OCI-LY7 (cell line): ENCODE measurements around the gene CEACAM6. TPM values are rescaled to one million over a fixed set of nuclear protein-coding genes. Genes with fewer than 3 reads are reported as not detected.

Experiments
- BruUV-seq: library from RNA; stranded (reverse); fragments of 400-500 nt; replicated peaks from 2 replicates; lab custom pipeline; 2021; lab: Mats Ljungman, UMichigan
- CTCF ChIA-PET: fragments of 300-600 bp; sonication (Branson Sonifier 250); formaldehyde crosslinking; loops from one replicate; lab custom pipeline; 2022; ENCODE audit warnings: antibody characterized with exemption; ENCODE audit not compliant: unreplicated experiment; lab: Charles Lee
- POLR2A ChIA-PET: fragments of 300-600 bp; sonication (Branson Sonifier 250); formaldehyde crosslinking; loops from one replicate; lab custom pipeline; 2022; ENCODE audit warnings: antibody characterized with exemption; lab: Charles Lee
- DNase-seq: peaks from one replicate; pipeline ENCODE4 v3.0.0-alpha.2; 2015; ENCODE audit warnings: low spot score
- H2AFZ ChIP-seq: fragments of 200-600 bp; sonication (generic), shearing (Covaris generic); 2 replicates; pipeline ENCODE4 v1.6.1; 2014; ENCODE audit warnings: mild to moderate bottlenecking, antibody characterized with exemption, low read length, moderate library complexity
- H3K27ac ChIP-seq: fragments of 200-600 bp; sonication (generic); 2 replicates; pipeline ENCODE4 v1.5.1; 2014; ENCODE audit warnings: mixed run types, low read depth, mild to moderate bottlenecking, moderate library complexity, low read length, inconsistent platforms; ENCODE audit not compliant: poor library complexity, severe bottlenecking
- H3K36me3 ChIP-seq: fragments of 200-600 bp; sonication (generic); 2 replicates; pipeline ENCODE4 v1.6.1; 2014; ENCODE audit warnings: mild to moderate bottlenecking, antibody characterized with exemption, low read length, moderate library complexity, mixed read lengths; ENCODE audit not compliant: insufficient read depth
- H3K4me1 ChIP-seq: fragments of 200-600 bp; sonication (generic); 2 replicates; pipeline ENCODE4 v1.5.1; 2014; ENCODE audit warnings: mild to moderate bottlenecking, low read length; ENCODE audit not compliant: insufficient read depth, poor library complexity, severe bottlenecking
- H3K4me2 ChIP-seq: fragments of 200-600 bp; sonication (generic); 2 replicates; pipeline ENCODE4 v1.6.1; 2014; ENCODE audit warnings: mild to moderate bottlenecking, low read length
- H3K4me3 ChIP-seq: fragments of 200-600 bp; sonication (generic); 2 replicates; pipeline ENCODE4 v1.5.1; 2014; ENCODE audit warnings: mild to moderate bottlenecking, low read depth, low read length; ENCODE audit not compliant: poor library complexity, severe bottlenecking
- H3K79me2 ChIP-seq: fragments of 200-600 bp; sonication (generic); 2 replicates; pipeline ENCODE4 v1.6.1; 2016; ENCODE audit warnings: low read depth, mild to moderate bottlenecking, low read length, moderate library complexity, mixed read lengths; ENCODE audit not compliant: insufficient read depth
- H3K9me2 ChIP-seq: fragments of 200-600 bp; sonication (generic); 2 replicates; pipeline ENCODE4 v1.6.1; 2016; ENCODE audit warnings: mild to moderate bottlenecking, low read length, mixed read lengths; ENCODE audit not compliant: insufficient read depth
- H3K9me3 ChIP-seq: fragments of 200-600 bp; sonication (generic); 2 replicates; pipeline ENCODE4 v1.6.1; 2014; ENCODE audit warnings: mild to moderate bottlenecking, mixed run types, low read length, mixed read lengths
- H4K20me1 ChIP-seq: fragments of 200-600 bp; sonication (generic); 2 replicates; pipeline ENCODE4 v1.6.1; 2014; ENCODE audit warnings: mild to moderate bottlenecking, antibody characterized with exemption, low read length, moderate library complexity, mixed read lengths; ENCODE audit not compliant: insufficient read depth
- EZH2phosphoT487 ChIP-seq: fragments of 200-600 bp; sonication (generic); IDR thresholded peaks from 2 replicates; pipeline ENCODE4 v1.6.1; 2018; ENCODE audit warnings: low read depth, borderline replicate concordance, mild to moderate bottlenecking, mixed run types, antibody characterized with exemption, low read length, moderate library complexity, mixed read lengths
- intact Hi-C: fragments of 100-400 bp; cut with micrococcal nuclease; formaldehyde crosslinking; loops from one replicate; pipeline ENCODE4 v1.10.0; 2022; ENCODE audit not compliant: unreplicated experiment
- total RNA-seq, 2 experiments: library from RNA; depleted of rRNA in 1 of 2; stranded (reverse); fragments of >200 nt in 1 of 2; shearing (Covaris generic) in 1 of 2; gene quantifications; 2 replicates each; pipeline ENCODE4 v1.2.3, GENCODE V29; 2014 to 2022
- TF ChIP-seq, protein P1 (sequence below): fragments of 200-600 bp; sonication (generic); conservative IDR thresholded peaks from 2 replicates; pipeline ENCODE4 v1.5.1; 2014; ENCODE audit warnings: mild to moderate bottlenecking, antibody characterized with exemption, low read length, moderate library complexity, mixed read lengths

CEACAM6 gene
- total RNA-seq, 2 experiments from 2014 or later, result not detected

- no TSS peak for BruUV-seq
- intact Hi-C loops, result no loop called here
- no peak overlapping the region for H2AFZ ChIP-seq
- no peaks in the 10 kb centered on the region for H3K79me2 ChIP-seq
- H3K4me2 ChIP-seq, result no peak overlapping the region
- no peak overlapping the region for H3K4me3 ChIP-seq
- no peaks in the 10 kb centered on the region for H3K9me2 ChIP-seq
- H4K20me1 ChIP-seq, result no peaks in the 10 kb centered on the region
- ChIA-PET CTCF (no interaction called here), POLR2A (no interaction called here)
- no peaks in the 10 kb centered on the region; the same call in 1 of the 2 replicates for H3K9me3 ChIP-seq
- no peak overlapping the region for H3K27ac ChIP-seq
- no peak for DNase-seq
- TF ChIP-seq EZH2phosphoT487, result no peak
- TF ChIP-seq, protein P1, sequence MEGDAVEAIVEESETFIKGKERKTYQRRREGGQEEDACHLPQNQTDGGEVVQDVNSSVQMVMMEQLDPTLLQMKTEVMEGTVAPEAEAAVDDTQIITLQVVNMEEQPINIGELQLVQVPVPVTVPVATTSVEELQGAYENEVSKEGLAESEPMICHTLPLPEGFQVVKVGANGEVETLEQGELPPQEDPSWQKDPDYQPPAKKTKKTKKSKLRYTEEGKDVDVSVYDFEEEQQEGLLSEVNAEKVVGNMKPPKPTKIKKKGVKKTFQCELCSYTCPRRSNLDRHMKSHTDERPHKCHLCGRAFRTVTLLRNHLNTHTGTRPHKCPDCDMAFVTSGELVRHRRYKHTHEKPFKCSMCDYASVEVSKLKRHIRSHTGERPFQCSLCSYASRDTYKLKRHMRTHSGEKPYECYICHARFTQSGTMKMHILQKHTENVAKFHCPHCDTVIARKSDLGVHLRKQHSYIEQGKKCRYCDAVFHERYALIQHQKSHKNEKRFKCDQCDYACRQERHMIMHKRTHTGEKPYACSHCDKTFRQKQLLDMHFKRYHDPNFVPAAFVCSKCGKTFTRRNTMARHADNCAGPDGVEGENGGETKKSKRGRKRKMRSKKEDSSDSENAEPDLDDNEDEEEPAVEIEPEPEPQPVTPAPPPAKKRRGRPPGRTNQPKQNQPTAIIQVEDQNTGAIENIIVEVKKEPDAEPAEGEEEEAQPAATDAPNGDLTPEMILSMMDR, result no peak
- H3K4me1 ChIP-seq, result peaks cover 54% of the 10 kb centered on the region
- H3K36me3 ChIP-seq, result no peaks in the 10 kb centered on the region
Observed at GRCh38 chr19:41807176-41807575, 51.8 kb downstream of the CEACAM6 start.

- no peak overlapping the region for H3K4me3 ChIP-seq
- POLR2A ChIA-PET, result no interaction called here
Observed at GRCh38 chr19:41808663-41809566, 53.6 kb downstream of the CEACAM6 start.

More at GRCh38 chr19:41808663-41809566, 53.6 kb downstream of the CEACAM6 start:
- no peak overlapping the region for H3K4me2 ChIP-seq
- TF ChIP-seq EZH2phosphoT487, result no peak
- TF ChIP-seq, protein P1, result no peak
- DNase-seq, result no peak
- H3K36me3 ChIP-seq, result no peaks in the 10 kb centered on the region
- H3K9me2 ChIP-seq, result no peaks in the 10 kb centered on the region
- no peaks in the 10 kb centered on the region for H3K79me2 ChIP-seq
- CTCF ChIA-PET, result no interaction called here
- H3K27ac ChIP-seq, result no peak overlapping the region
- H3K4me1 ChIP-seq, result peaks cover 37% of the 10 kb centered on the region
- intact Hi-C loops, result no loop called here
- H4K20me1 ChIP-seq, result no peaks in the 10 kb centered on the region
- no peaks in the 10 kb centered on the region for H3K9me3 ChIP-seq
- no peak overlapping the region for H2AFZ ChIP-seq
- no TSS peak for BruUV-seq
